ENCODE data around the gene DOCK3. TPM values are rescaled to one million over a fixed set of nuclear protein-coding genes. Genes with fewer than 3 reads are reported as not detected.

The DOCK3 gene
- total RNA-seq, 3 donors from 2014 or later (not counting 1 experiment from before 2014, with no cell fraction given): 1.4 to 2.4 (median 1.7) TPM

- no peak overlapping the region for H3K27ac ChIP-seq (ENCODE audit: low read length)
- Mint-ChIP-seq H3K27ac (no peak overlapping the region), H3K27me3 (ENCODE audit: low read depth in 2 of 2) (peaks cover 0 to 2% of the 10 kb centered on the region in 2 donors), H3K36me3 (no peaks in the 10 kb centered on the region), H3K4me1 (peaks cover 12 to 13% of the 10 kb centered on the region in 2 donors), H3K4me3 (no peak overlapping the region), H3K9me3 (peaks cover 0 to 2% of the 10 kb centered on the region in 2 donors)
- H3K4me3 ChIP-seq (ENCODE audit: low read length): no peak overlapping the region
- no peaks in the 10 kb centered on the region for H3K27me3 ChIP-seq (ENCODE audit: control insufficient read depth, insufficient read depth, low read length)
- WGBS (ENCODE audit: insufficient coverage): no CpG with 5 or more reads among the region's 1 CpG
- no peaks in the 10 kb centered on the region for H3K36me3 ChIP-seq (ENCODE audit: control insufficient read depth, insufficient read depth, low read length)
- intact Hi-C loops (cut with micrococcal nuclease): no loop called here
- no peak for ATAC-seq
- no peaks in the 10 kb centered on the region for H3K9me3 ChIP-seq (ENCODE audit: control insufficient read depth, insufficient read depth, low read length)
- DNase-seq: no peak
- TF ChIP-seq CTCF (IDR thresholded peaks at IDR 0.05): no peak
- no peaks in the 10 kb centered on the region for H3K4me1 ChIP-seq (ENCODE audit: control insufficient read depth, insufficient read depth, low read length)
These were observed 463.0 kb downstream of the DOCK3 start for GRCh38 chr3:51137715-51138114.

GRCh38 chr3:51139616-51140015 is 464.9 kb downstream of the DOCK3 start:
- Histone ChIP-seq H3K27me3 (ENCODE audit: control insufficient read depth, insufficient read depth, low read length) (no peaks in the 10 kb centered on the region), H3K4me3 (ENCODE audit: low read length) (no peak overlapping the region), H3K4me1 (ENCODE audit: control insufficient read depth, insufficient read depth, low read length) (no peaks in the 10 kb centered on the region), H3K9me3 (ENCODE audit: control insufficient read depth, insufficient read depth, low read length) (no peaks in the 10 kb centered on the region), H3K27ac (ENCODE audit: low read length) (no peak overlapping the region), H3K36me3 (ENCODE audit: control insufficient read depth, insufficient read depth, low read length) (no peaks in the 10 kb centered on the region)
- intact Hi-C loops (cut with micrococcal nuclease): no loop called here
- Mint-ChIP-seq H3K36me3 (no peaks in the 10 kb centered on the region), H3K27ac (no peak overlapping the region), H3K4me3 (no peak overlapping the region), H3K9me3 (no peaks in the 10 kb centered on the region), H3K4me1 (peaks cover 12 to 13% of the 10 kb centered on the region in 2 donors), H3K27me3 (ENCODE audit: low read depth in 2 of 2) (peaks cover 4 to 7% of the 10 kb centered on the region in 2 donors)
- 87% methylated on average over 1 of the region's 1 CpG for WGBS (ENCODE audit: insufficient coverage)
- DNase-seq (no peak), ATAC-seq (no peak)
- no peak for TF ChIP-seq CTCF (IDR thresholded peaks at IDR 0.05)

GRCh38 chr3:51141573-51141972 is 466.8 kb downstream of the DOCK3 start:
- Histone ChIP-seq H3K27ac (ENCODE audit: low read length) (no peak overlapping the region), H3K36me3 (ENCODE audit: control insufficient read depth, insufficient read depth, low read length) (no peaks in the 10 kb centered on the region), H3K9me3 (ENCODE audit: control insufficient read depth, insufficient read depth, low read length) (no peaks in the 10 kb centered on the region), H3K27me3 (ENCODE audit: control insufficient read depth, insufficient read depth, low read length) (no peaks in the 10 kb centered on the region), H3K4me1 (ENCODE audit: control insufficient read depth, insufficient read depth, low read length) (no peaks in the 10 kb centered on the region), H3K4me3 (ENCODE audit: low read length) (no peak overlapping the region)
- Mint-ChIP-seq H3K9me3 (no peaks in the 10 kb centered on the region), H3K27ac (peak overlapping the region in 1 of 2 donors; percentile 3), H3K4me1 (peaks cover 12 to 13% of the 10 kb centered on the region in 2 donors), H3K27me3 (ENCODE audit: low read depth in 2 of 2) (peaks cover 6 to 10% of the 10 kb centered on the region in 2 donors), H3K36me3 (no peaks in the 10 kb centered on the region), H3K4me3 (no peak overlapping the region)
- 50% methylated on average over 2 of the region's 2 CpGs for WGBS (ENCODE audit: insufficient coverage)
- intact Hi-C loops (cut with micrococcal nuclease): no loop called here
- TF ChIP-seq CTCF (IDR thresholded peaks at IDR 0.05): no peak
- DNase-seq (no peak), ATAC-seq (no peak)
